GM19099 (cell line): ENCODE data around the gene SCYL3.

Experiments
- POLR2A ChIP-seq: IDR thresholded peaks from 3 replicates; pipeline ENCODE4 v1.6.1; 2011; ENCODE audit warnings: low read depth; ENCODE audit not compliant: insufficient read length; ENCODE audit errors: extremely low read depth

The SCYL3 gene

GRCh38 chr1:169893645-169894423 is at the start of gene SCYL3:
Gene SCYL3, minus strand, starts transcription at chr1:169893896. Its CDS starts 5,056 bp downstream, at chr1:169888840.
- peak; percentile 87 for TF ChIP-seq POLR2A

GRCh38 chr1:169941982-169942830 is 48.5 kb upstream of the SCYL3 start:
- TF ChIP-seq POLR2A, result no peak

GRCh38 chr1:169933984-169934725 is 40.5 kb upstream of the SCYL3 start:
- no peak for TF ChIP-seq POLR2A

GRCh38 chr1:169931795-169932231 is 38.1 kb upstream of the SCYL3 start:
- no peak for TF ChIP-seq POLR2A

- TF ChIP-seq POLR2A, result no peak
Observed at GRCh38 chr1:169929210-169929526, 35.5 kb upstream of the SCYL3 start.

- no peak for TF ChIP-seq POLR2A
Observed at GRCh38 chr1:169928438-169929209, 34.9 kb upstream of the SCYL3 start.

GRCh38 chr1:169925505-169926482 is 32.1 kb upstream of the SCYL3 start:
- TF ChIP-seq POLR2A, result no peak

GRCh38 chr1:169924829-169925228 is 31.1 kb upstream of the SCYL3 start:
- no peak for TF ChIP-seq POLR2A

GRCh38 chr1:169924063-169924462 is 30.4 kb upstream of the SCYL3 start:
- TF ChIP-seq POLR2A, result no peak

- no peak for TF ChIP-seq POLR2A
Observed at GRCh38 chr1:169921080-169921479, 27.4 kb upstream of the SCYL3 start.

- TF ChIP-seq POLR2A, result no peak
Observed at GRCh38 chr1:169918927-169919326, 25.2 kb upstream of the SCYL3 start.

GRCh38 chr1:169915150-169915549 is 21.5 kb upstream of the SCYL3 start:
- no peak for TF ChIP-seq POLR2A

GRCh38 chr1:169914531-169914930 is 20.8 kb upstream of the SCYL3 start:
- TF ChIP-seq POLR2A, result no peak

GRCh38 chr1:169909499-169909898 is 15.8 kb upstream of the SCYL3 start:
- no peak for TF ChIP-seq POLR2A

GRCh38 chr1:169906938-169907337 is 13.2 kb upstream of the SCYL3 start:
- no peak for TF ChIP-seq POLR2A
